DOHH2 (cell line): ENCODE measurements around the gene PCNX4.

Experiments used
- H3F3A ChIP-seq: fragments of 200-600 bp; sonication (generic), shearing (Covaris generic); 2 replicates; pipeline ENCODE4 v1.6.0; 2016; ENCODE audit warnings: antibody characterized with exemption, mild to moderate bottlenecking; ENCODE audit not compliant: control insufficient read depth, insufficient read depth
- H3K27ac ChIP-seq: fragments of 200-600 bp; sonication (generic); 2 replicates; pipeline ENCODE4 v1.5.1; 2014; ENCODE audit warnings: low read depth, mild to moderate bottlenecking, low read length, moderate library complexity
- H3K27me3 ChIP-seq: fragments of 200-600 bp; sonication (generic); 2 replicates; pipeline ENCODE4 v1.6.1; 2014; ENCODE audit warnings: mild to moderate bottlenecking, low read length, mixed read lengths; ENCODE audit not compliant: control insufficient read depth
- H3K36me3 ChIP-seq: fragments of 200-600 bp; sonication (generic); 2 replicates; pipeline ENCODE4 v1.6.1; 2014; ENCODE audit warnings: mild to moderate bottlenecking, low read length, moderate library complexity, mixed read lengths; ENCODE audit not compliant: control insufficient read depth
- H3K4me1 ChIP-seq: fragments of 200-600 bp; sonication (generic); 2 replicates; pipeline ENCODE4 v1.6.1; 2014; ENCODE audit warnings: mild to moderate bottlenecking, low read length, mixed read lengths; ENCODE audit not compliant: control insufficient read depth
- H3K4me2 ChIP-seq: fragments of 200-600 bp; sonication (generic); 2 replicates; pipeline ENCODE4 v1.6.0; 2014; ENCODE audit warnings: mild to moderate bottlenecking, low read length, moderate library complexity
- H3K4me3 ChIP-seq: fragments of 200-600 bp; sonication (generic); 2 replicates; pipeline ENCODE4 v1.5.1; 2014; ENCODE audit warnings: mild to moderate bottlenecking, low read length, mixed read lengths
- H3K79me2 ChIP-seq: fragments of 200-600 bp; sonication (generic); 2 replicates; pipeline ENCODE4 v1.6.1; 2014; ENCODE audit warnings: mild to moderate bottlenecking, low read length, mixed read lengths; ENCODE audit not compliant: control insufficient read depth
- H3K9me2 ChIP-seq: fragments of 200-600 bp; sonication (generic); replicated peaks from 2 replicates; pipeline ENCODE4 v1.6.1; 2014; ENCODE audit warnings: mild to moderate bottlenecking, low read length, mixed read lengths; ENCODE audit not compliant: control insufficient read depth
- H3K9me3 ChIP-seq: fragments of 200-600 bp; sonication (generic); 2 replicates; pipeline ENCODE4 v1.6.1; 2014; ENCODE audit warnings: antibody characterized with exemption, low read length, mixed read lengths; ENCODE audit not compliant: control insufficient read depth, insufficient read depth
- H4K20me1 ChIP-seq: fragments of 200-600 bp; sonication (generic); 2 replicates; pipeline ENCODE4 v1.6.0; 2014; ENCODE audit warnings: low read depth, mild to moderate bottlenecking, antibody characterized with exemption, low read length, moderate library complexity; ENCODE audit not compliant: control insufficient read depth, insufficient read depth
- CTCF ChIP-seq: fragments of 200-600 bp; sonication (generic); IDR thresholded peaks from one replicate; pipeline ENCODE4 v1.5.1; 2014; ENCODE audit warnings: antibody characterized with exemption, mild to moderate bottlenecking, low read depth, low read length; ENCODE audit not compliant: poor library complexity, severe bottlenecking
- EZH2phosphoT487 ChIP-seq: fragments of 200-600 bp; sonication (generic); IDR thresholded peaks from 2 replicates; pipeline ENCODE4 v1.6.1; 2017; ENCODE audit warnings: borderline replicate concordance, mild to moderate bottlenecking, antibody characterized with exemption, low read length, moderate library complexity, mixed read lengths

PCNX4 gene

GRCh38 chr14:60151715-60152114, 60.0 kb downstream of the PCNX4 start:
- no peak overlapping the region for H3K4me2 ChIP-seq

GRCh38 chr14:60153991-60154390, 62.3 kb downstream of the PCNX4 start:
- Histone ChIP-seq H4K20me1 (no peaks in the 10 kb centered on the region; the same call in 1 of the 2 replicates), H3K9me3 (no peaks in the 10 kb centered on the region), H3K79me2 (peaks cover 6% of the 10 kb centered on the region), H3K27me3 (no peaks in the 10 kb centered on the region), H3K27ac (no peak overlapping the region), H3K9me2 (no peaks in the 10 kb centered on the region), H3K4me1 (peaks cover 5% of the 10 kb centered on the region; the same call in 1 of the 2 replicates), H3K4me3 (no peak overlapping the region), H3K36me3 (peaks cover 55% of the 10 kb centered on the region), H3F3A (no peaks in the 10 kb centered on the region; the same call in 1 of the 2 replicates), H3K4me2 (no peak overlapping the region)
- no peak for TF ChIP-seq CTCF
- TF ChIP-seq EZH2phosphoT487 = no peak

More at GRCh38 chr14:60151715-60152114, 60.0 kb downstream of the PCNX4 start:
- no peak overlapping the region for H3K27ac ChIP-seq
- TF ChIP-seq EZH2phosphoT487 = no peak
- TF ChIP-seq CTCF = no peak
- H3K79me2 ChIP-seq = no peaks in the 10 kb centered on the region
- H3K9me2 ChIP-seq = no peaks in the 10 kb centered on the region
- H4K20me1 ChIP-seq = no peaks in the 10 kb centered on the region
- H3K36me3 ChIP-seq = peaks cover 70% of the 10 kb centered on the region
- no peak overlapping the region for H3K4me3 ChIP-seq
- H3K9me3 ChIP-seq = no peaks in the 10 kb centered on the region
- peaks cover 5% of the 10 kb centered on the region; the same call in 1 of the 2 replicates for H3K4me1 ChIP-seq
- H3F3A ChIP-seq = no peaks in the 10 kb centered on the region; the same call in 1 of the 2 replicates
- H3K27me3 ChIP-seq = no peaks in the 10 kb centered on the region

- Histone ChIP-seq H3K4me2 (no peak overlapping the region), H3K9me3 (no peaks in the 10 kb centered on the region), H3K27me3 (no peaks in the 10 kb centered on the region), H3F3A (no peaks in the 10 kb centered on the region; the same call in 1 of the 2 replicates), H3K9me2 (no peaks in the 10 kb centered on the region), H3K36me3 (peaks cover 48% of the 10 kb centered on the region), H3K4me1 (peaks cover 5% of the 10 kb centered on the region; the same call in 1 of the 2 replicates), H3K27ac (no peak overlapping the region), H4K20me1 (no peaks in the 10 kb centered on the region; the same call in 1 of the 2 replicates), H3K79me2 (peaks cover 7% of the 10 kb centered on the region), H3K4me3 (no peak overlapping the region)
- no peak for TF ChIP-seq EZH2phosphoT487
- TF ChIP-seq CTCF = no peak
These were observed 62.9 kb downstream of the PCNX4 start for GRCh38 chr14:60154671-60155070.
